ENCODE measurements around the gene ASB6. TPM values are rescaled to one million over a fixed set of nuclear protein-coding genes. Genes with fewer than 3 reads are reported as not detected.

ASB6 gene
- total RNA-seq, 6 experiments from 2014 or later, result 4.5 to 9.5 (median 5.4) TPM

DNA sequence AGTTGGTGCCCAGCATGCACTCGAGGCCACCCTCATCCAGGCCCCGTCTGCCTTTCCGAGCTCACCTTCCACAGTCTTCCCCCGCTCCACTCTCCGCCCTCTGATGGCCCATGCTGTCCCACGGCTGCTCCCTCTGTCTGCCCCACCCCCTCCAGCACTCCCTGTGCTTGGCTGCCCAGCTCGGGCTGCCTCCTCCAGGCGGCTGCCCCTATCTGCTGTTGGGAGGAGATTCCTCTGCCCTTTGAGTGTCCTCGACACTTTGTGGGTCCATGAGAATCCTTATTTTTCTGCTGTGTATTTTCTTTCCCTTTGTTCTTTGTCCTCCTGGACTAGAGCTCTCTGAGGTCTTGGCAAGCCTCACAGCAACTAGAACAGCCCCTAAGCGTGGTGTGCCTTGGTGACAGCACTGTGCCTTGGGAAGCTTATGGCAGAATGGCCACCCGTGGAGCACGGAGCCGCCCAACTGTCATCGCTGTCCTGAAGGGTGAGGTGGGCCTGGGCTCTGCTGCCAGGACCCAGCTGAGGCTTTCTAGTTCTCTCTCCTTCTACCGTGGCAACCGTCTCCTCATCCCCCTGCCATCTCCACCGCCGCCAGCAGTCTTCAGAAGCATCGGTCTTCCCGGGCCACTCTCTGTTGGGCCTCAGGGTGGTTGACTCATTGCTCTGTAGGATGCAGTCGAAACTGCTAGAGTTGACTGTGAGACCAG is 10.8 kb downstream of the ASB6 start:
- WGBS (ENCODE audit: insufficient coverage, low coverage, low lambda C conversion rate, missing lambda C conversion rate), result 74% methylated on average over 9 of the region's 21 CpGs
- intact Hi-C loops (cut with DNase I), result no loop called here
- peaks cover 0 to 28% (median 9%) of the 10 kb centered on the region in 4 donors for H3K4me1 ChIP-seq
- H3K36me3 ChIP-seq, result peaks cover 0 to 36% (median 20%) of the 10 kb centered on the region in 4 donors
- no peak overlapping the region for H3K27ac ChIP-seq
- H3K4me3 ChIP-seq, result no peak overlapping the region
- TF ChIP-seq CTCF (IDR thresholded peaks at IDR 0.05) (no peak), POLR2A (IDR thresholded peaks at IDR 0.05) (no peak)
- ATAC-seq (no peak), DNase-seq (no peak)
- no peaks in the 10 kb centered on the region for H3K27me3 ChIP-seq
- no peaks in the 10 kb centered on the region for H3K9me3 ChIP-seq

DNA sequence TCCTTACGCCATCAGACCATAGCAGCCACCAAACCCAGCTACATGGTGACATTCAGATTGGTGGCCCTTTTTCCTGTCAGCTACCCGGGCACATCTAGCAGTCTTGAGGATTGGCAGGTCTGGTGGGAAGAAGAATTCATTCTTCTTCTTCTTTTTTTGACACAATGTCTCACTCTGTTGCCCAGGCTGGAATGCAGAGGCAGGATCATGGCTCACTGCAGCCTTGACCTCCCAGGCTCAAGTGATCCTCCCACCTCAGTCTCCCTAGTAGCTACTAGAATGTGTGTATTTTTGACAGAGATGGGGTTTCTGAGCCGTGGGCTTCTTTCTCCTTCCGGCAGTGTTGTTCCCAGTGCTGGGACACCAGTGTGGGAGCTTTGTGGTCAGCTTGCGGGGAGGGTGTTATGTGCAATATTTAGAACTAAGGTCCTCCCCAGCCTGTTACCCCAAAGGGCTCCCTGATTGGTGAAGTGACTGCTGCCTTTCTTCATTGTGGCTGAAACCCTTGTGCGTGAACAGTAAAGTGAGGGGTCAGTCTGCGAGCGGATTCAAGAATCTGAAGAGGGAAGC is 12.6 kb downstream of the ASB6 start:
- no peaks in the 10 kb centered on the region for H3K27me3 ChIP-seq
- no peak for DNase-seq
- H3K4me3 ChIP-seq, result no peak overlapping the region
- no peak for TF ChIP-seq POLR2A (IDR thresholded peaks at IDR 0.05)
- no peak for TF ChIP-seq CTCF (IDR thresholded peaks at IDR 0.05)
- intact Hi-C loops (cut with DNase I), result no loop called here
- H3K4me1 ChIP-seq, result peaks cover 0 to 32% (median 9%) of the 10 kb centered on the region in 4 donors
- no peaks in the 10 kb centered on the region for H3K9me3 ChIP-seq
- no peak for ATAC-seq
- WGBS (ENCODE audit: insufficient coverage, low coverage, low lambda C conversion rate, missing lambda C conversion rate), result 84% methylated on average over 4 of the region's 8 CpGs
- no peak overlapping the region for H3K27ac ChIP-seq
- H3K36me3 ChIP-seq, result peaks cover 0 to 19% (median 11%) of the 10 kb centered on the region in 4 donors

DNA sequence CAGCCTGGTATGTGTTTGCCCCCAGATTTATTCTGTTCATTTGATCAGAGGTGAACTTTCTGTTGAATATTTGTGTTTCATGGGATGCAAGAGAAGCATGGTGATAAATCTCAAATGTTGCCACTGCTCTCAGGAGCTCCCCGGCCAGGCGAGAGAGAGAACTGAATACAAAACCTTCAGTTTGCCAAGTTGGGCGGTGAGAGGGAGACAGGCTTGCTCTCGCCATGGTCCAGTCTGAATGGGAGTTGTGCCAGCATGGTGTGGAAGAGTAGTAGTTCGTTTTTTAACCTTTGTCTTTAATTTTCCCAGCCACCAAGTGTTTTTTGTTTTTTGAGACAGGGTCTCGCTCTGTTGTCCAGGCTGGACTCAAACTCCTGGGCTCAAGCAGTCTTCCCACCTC is 13.2 kb downstream of the ASB6 start:
- TF ChIP-seq CTCF (IDR thresholded peaks at IDR 0.05), result no peak
- TF ChIP-seq POLR2A (IDR thresholded peaks at IDR 0.05), result no peak
- DNase-seq (no peak), ATAC-seq (no peak)
- Histone ChIP-seq H3K27ac (peak overlapping the region in 1 of 3 donors; percentile 1), H3K36me3 (peaks cover 0 to 13% (median 7%) of the 10 kb centered on the region in 4 donors), H3K4me1 (peaks cover 0 to 32% (median 9%) of the 10 kb centered on the region in 4 donors), H3K27me3 (no peaks in the 10 kb centered on the region), H3K4me3 (no peak overlapping the region), H3K9me3 (no peaks in the 10 kb centered on the region)
- WGBS (ENCODE audit: insufficient coverage, low coverage, low lambda C conversion rate, missing lambda C conversion rate), result 59% methylated on average over 6 of the region's 6 CpGs
- intact Hi-C loops (cut with DNase I), result no loop called here

GRCh38 chr9:129627556-129628440 is 14.2 kb downstream of the ASB6 start:
- DNase-seq (no peak), ATAC-seq (no peak)
- peak overlapping the region in 2 of 3 donors; percentile 7 to 95 for H3K27ac ChIP-seq

More at GRCh38 chr9:129627556-129628440, 14.2 kb downstream of the ASB6 start:
- H3K9me3 ChIP-seq, result no peaks in the 10 kb centered on the region
- H3K4me1 ChIP-seq, result peaks cover 0 to 32% (median 9%) of the 10 kb centered on the region in 4 donors
- peaks cover 0 to 5% (median 2%) of the 10 kb centered on the region in 4 donors for H3K36me3 ChIP-seq
- WGBS (ENCODE audit: insufficient coverage, low coverage, low lambda C conversion rate, missing lambda C conversion rate), result 25% methylated on average over 9 of the region's 12 CpGs
- intact Hi-C loops (cut with DNase I), result no loop called here
- no peaks in the 10 kb centered on the region for H3K27me3 ChIP-seq
- H3K4me3 ChIP-seq, result peak overlapping the region; percentile 80 to 99 (median 87)
- no peak for TF ChIP-seq CTCF (IDR thresholded peaks at IDR 0.05)
- TF ChIP-seq POLR2A (IDR thresholded peaks at IDR 0.05), result no peak

All from right lobe of liver (tissue), 6 donors.